Colonic mucosa (tissue), 4 donors: ENCODE data around the gene TMEM270. TPM values are rescaled to one million over a fixed set of nuclear protein-coding genes. Genes with fewer than 3 reads are reported as not detected.

Experiments used
- DNase-seq: peaks from one replicate; pipeline ENCODE4 v3.0.0-alpha.2; 2020
- H3K27ac ChIP-seq: fragments of 200-600 bp; one replicate; pipeline ENCODE4 v1.8.0; 2021
- H3K27me3 ChIP-seq: fragments of 200-600 bp; one replicate; pipeline ENCODE4 v1.8.0; 2021
- H3K36me3 ChIP-seq: fragments of 200-600 bp; one replicate; pipeline ENCODE4 v1.8.0; 2021
- H3K4me1 ChIP-seq: fragments of 200-600 bp; one replicate; pipeline ENCODE4 v1.8.0; 2021; ENCODE audit warnings: mild to moderate bottlenecking
- H3K4me3 ChIP-seq: fragments of 200-600 bp; one replicate; pipeline ENCODE4 v1.8.0; 2021
- H3K9ac ChIP-seq, 2 donors: one replicate each; pipeline ENCODE4 v1.7.0; 2013; ENCODE audit warnings: control low read depth in 2 of 2, low read depth in 2 of 2, low read length in 2 of 2
- H3K9me3 ChIP-seq: fragments of 200-600 bp; one replicate; pipeline ENCODE4 v1.8.0; 2021
- intact Hi-C: fragments of 100-400 bp; cut with DNase I; formaldehyde crosslinking; loops from one replicate; pipeline ENCODE4 v1.14.1; 2022
- total RNA-seq, 2 donors: library from RNA; stranded (reverse); fragmentation: NEBNext Ultra II Directional in 1 of 2; extraction: Animal tissue kit (Norgen Biotek cat#: 25700) in 1 of 2; gene quantifications; one replicate each; pipeline ENCODE4 v1.2.1, GENCODE V29; 2021
- TF ChIP-seq, protein P1 (sequence below): fragments of 200-600 bp; IDR thresholded peaks from one replicate; pipeline ENCODE4 v1.8.0; 2022; ENCODE audit warnings: antibody characterized with exemption, mild to moderate bottlenecking
- donor health status: healthy.
- donor health status: DM: no; HTN: no; CAD: no.
- donor health status: DM: no; HTN: no; CAD: no.

The TMEM270 gene
- total RNA-seq, 2 donors from 2014 or later, result not detected

DNA sequence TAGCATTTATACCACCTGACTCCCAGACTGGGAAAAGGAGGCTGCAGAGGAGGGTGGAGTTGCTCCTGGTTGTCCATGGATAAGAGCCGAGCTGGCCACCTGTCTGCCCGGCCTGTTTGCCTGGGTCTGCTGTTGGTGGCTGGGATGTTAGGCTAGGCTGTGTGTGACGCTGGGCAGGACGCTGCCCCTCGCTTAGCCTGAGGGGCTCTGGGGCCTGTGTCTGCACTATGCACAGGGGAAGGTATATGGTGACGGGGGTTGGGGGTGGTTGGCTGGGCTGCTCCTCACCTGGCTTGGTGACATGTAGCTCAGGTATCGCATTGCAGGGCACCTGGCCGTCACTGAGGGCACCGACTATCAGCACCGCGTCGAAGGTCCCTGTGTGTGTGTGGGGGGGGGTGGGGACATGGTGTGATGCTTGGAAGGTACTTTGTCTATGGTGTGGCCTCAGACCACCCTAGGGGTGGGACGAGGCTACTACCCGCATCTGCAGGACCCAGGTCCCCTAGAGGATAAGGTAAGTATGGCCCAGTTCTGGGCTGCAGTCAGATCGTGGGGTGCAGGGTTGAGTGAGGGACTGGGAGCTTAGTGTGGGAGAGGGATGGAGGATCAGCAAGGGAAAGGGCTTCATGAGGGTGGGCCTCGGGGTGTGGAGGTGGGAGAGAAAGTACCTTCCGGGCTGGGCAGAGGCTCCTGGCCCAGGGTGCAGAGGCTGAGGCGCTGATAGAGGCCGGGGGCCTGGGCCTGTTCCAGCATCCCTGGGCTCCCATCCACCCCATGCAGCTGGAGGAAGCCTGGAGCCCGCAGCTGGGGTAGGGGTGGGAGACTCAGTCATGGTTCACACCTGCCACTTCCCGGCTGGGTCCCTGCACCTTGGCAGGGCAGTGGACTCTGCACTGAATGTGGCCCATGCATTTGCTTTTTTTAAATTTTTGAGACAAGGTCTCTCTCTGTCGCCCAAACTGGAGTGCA is 20.9 kb upstream of the TMEM270 start:
- Histone ChIP-seq H3K9ac (no peak overlapping the region), H3K4me3 (no peak overlapping the region), H3K27ac (no peak overlapping the region), H3K36me3 (no peaks in the 10 kb centered on the region), H3K4me1 (no peaks in the 10 kb centered on the region), H3K27me3 (no peaks in the 10 kb centered on the region), H3K9me3 (no peaks in the 10 kb centered on the region)
- intact Hi-C loops, result no loop called here
- TF ChIP-seq, protein P1, sequence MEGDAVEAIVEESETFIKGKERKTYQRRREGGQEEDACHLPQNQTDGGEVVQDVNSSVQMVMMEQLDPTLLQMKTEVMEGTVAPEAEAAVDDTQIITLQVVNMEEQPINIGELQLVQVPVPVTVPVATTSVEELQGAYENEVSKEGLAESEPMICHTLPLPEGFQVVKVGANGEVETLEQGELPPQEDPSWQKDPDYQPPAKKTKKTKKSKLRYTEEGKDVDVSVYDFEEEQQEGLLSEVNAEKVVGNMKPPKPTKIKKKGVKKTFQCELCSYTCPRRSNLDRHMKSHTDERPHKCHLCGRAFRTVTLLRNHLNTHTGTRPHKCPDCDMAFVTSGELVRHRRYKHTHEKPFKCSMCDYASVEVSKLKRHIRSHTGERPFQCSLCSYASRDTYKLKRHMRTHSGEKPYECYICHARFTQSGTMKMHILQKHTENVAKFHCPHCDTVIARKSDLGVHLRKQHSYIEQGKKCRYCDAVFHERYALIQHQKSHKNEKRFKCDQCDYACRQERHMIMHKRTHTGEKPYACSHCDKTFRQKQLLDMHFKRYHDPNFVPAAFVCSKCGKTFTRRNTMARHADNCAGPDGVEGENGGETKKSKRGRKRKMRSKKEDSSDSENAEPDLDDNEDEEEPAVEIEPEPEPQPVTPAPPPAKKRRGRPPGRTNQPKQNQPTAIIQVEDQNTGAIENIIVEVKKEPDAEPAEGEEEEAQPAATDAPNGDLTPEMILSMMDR, result no peak
- DNase-seq, result no peak

DNA sequence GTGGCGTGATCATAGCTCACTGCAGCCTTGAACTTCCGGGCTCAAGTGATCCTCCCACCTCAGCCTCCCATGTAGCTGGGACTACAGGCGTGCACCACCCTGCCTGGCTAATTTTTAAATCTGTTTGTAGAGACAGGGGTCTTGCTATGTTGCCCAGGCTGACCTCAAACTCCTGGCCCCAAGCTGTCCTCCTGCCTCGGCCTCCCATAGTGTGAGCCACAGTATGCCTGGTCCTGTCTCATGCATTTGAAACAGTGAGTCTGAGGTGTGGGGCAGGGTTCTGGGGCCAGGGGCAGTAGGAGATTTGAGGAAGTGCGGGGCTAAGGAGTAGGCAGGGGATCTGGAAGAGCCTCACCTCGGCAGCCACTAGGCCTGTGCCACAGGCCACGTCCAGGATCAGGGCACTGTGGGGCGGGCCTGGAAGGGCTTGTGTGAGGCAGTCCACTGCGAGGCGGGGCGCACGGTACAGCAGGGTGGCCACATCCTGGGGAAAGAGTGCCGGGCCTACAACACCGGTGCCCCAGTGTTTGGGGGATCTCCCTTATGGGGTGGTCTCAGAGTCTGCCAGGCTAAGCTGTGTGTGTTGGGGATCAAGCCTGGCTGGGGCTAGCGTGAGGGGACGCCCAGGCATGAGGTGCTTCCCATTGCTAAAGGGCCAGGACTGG is 20.1 kb upstream of the TMEM270 start:
- TF ChIP-seq, protein P1, result no peak
- no peak overlapping the region for H3K9ac ChIP-seq
- H3K9me3 ChIP-seq, result no peaks in the 10 kb centered on the region
- H3K4me3 ChIP-seq, result no peak overlapping the region
- intact Hi-C loops, result no loop called here
- H3K27me3 ChIP-seq, result no peaks in the 10 kb centered on the region
- no peak for DNase-seq
- H3K36me3 ChIP-seq, result no peaks in the 10 kb centered on the region
- H3K27ac ChIP-seq, result no peak overlapping the region
- no peaks in the 10 kb centered on the region for H3K4me1 ChIP-seq

DNA sequence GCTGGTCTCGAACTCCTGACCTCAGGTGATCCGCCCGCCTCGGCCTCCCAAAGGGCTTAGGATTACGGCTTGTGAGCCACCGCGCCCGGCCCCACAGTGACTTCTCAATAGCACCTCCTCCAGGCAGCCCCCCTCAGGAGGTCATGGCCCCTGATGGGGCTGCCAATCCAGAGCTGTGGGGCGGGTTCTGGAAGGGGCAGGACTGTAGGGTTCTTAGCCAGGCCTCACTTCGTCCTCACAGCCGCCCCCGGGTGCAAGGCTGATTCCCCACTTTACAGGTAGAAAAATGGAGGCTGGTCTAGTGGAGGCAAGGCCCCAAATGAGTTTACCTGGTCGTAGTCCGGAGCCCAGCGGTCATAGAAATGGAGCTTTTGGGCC is 19.3 kb upstream of the TMEM270 start:
- Histone ChIP-seq H3K27me3 (no peaks in the 10 kb centered on the region), H3K9ac (peak overlapping the region; percentile 86 to 92), H3K4me1 (no peaks in the 10 kb centered on the region), H3K36me3 (no peaks in the 10 kb centered on the region), H3K4me3 (peak overlapping the region; percentile 52), H3K27ac (no peak overlapping the region), H3K9me3 (no peaks in the 10 kb centered on the region)
- TF ChIP-seq, protein P1, result no peak
- intact Hi-C loops, result no loop called here
- no peak for DNase-seq

DNA sequence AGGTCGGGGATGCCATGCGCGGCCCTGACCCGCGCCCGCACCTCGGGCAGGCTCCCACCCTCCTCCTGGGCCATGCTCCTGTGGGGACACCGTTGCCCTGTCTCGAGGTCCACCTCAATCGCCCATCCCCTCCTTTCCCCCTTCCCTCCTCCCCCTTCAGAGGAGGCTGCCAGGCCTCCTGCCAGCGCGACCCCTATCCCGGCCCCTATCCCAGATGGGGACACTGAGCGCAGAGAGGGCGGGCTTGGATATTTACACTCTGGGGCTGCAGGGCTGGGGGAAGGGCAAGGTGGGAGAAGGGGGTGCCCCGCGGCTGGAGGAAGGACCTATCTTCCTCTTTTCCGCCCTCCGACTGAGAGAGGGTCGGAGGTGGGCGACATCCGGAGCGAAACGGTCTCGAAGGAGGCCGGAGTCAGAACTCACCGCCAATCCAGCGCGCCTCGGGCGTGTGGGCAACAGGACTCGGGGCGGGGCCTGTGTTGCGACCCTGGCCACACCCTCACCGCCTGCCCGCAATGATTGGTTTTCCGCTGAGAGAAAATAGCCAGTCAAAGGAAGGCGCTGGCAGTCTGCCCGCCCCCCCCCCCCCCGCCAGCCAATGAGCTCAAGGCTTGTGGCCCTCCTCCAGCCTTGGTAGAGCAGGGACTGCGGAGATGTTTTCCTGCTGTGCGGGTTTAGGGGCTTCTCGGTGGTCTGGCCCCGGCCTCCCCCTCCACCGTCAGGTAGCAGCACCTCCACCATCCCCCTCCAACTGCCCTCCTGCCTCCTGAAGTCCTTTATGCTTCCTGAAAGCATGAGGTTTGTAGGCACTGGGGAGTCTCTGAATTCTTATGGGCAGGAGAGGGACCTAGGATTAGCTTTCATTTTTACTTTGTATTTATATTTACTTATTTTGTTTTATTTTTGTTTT is 18.6 kb upstream of the TMEM270 start, which contains the start of gene METTL27:
Gene METTL27, minus strand, starts transcription at position 450 of the 910 bp plus-strand sequence. Its CDS starts 376 bp downstream, at position 74.
- no peaks in the 10 kb centered on the region for H3K9me3 ChIP-seq
- TF ChIP-seq, protein P1, result no peak
- intact Hi-C loops, result no loop called here
- no peaks in the 10 kb centered on the region for H3K36me3 ChIP-seq
- peak within 1 kb of the TSS; percentile 52 for H3K4me3 ChIP-seq
- H3K4me1 ChIP-seq, result no peaks in the 10 kb centered on the region
- peak; percentile 93 for DNase-seq
- H3K27me3 ChIP-seq, result no peaks in the 10 kb centered on the region
- peak within 1 kb of the TSS; percentile 86 to 92 for H3K9ac ChIP-seq
- peak within 1 kb of the TSS; percentile 50 for H3K27ac ChIP-seq

DNA sequence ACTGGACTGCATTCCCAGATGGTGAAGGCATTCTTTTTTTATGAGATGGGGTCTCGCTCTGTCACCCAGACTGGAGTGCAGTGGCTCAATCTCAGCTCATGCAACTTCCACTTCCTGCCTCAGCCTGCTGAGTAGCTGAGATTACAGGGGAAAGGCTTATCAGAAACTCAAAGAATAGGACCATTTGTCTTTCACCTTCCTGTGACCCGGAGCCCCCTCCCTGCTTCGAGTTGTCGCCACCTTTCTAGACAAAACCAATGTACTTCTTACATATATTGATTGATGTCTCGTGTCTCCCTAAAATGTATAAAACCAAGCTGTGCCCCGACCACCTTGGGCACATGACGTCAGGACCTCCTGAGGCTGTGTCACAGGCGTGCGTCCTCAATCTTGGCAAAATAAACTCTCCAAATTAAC is 16.8 kb upstream of the TMEM270 start:
- no peaks in the 10 kb centered on the region for H3K9me3 ChIP-seq
- H3K9ac ChIP-seq, result no peak overlapping the region
- DNase-seq, result no peak
- no peak overlapping the region for H3K4me3 ChIP-seq
- H3K36me3 ChIP-seq, result no peaks in the 10 kb centered on the region
- no peak overlapping the region for H3K27ac ChIP-seq
- intact Hi-C loops, result no loop called here
- H3K27me3 ChIP-seq, result no peaks in the 10 kb centered on the region
- TF ChIP-seq, protein P1, result no peak
- no peaks in the 10 kb centered on the region for H3K4me1 ChIP-seq
